BE2C (cell line): ENCODE measurements around the gene OR8J3.
"Not testable (repeated sequence)": the region's sequence is repeated elsewhere in the genome, so short reads cannot be mapped to it uniquely, and the experiment has no call there.

Source experiments
- DNase-seq: peaks from one replicate; pipeline ENCODE4 v3.0.0-alpha.2; 2020
- H3K27me3 ChIP-seq: fragments of 250-450 bp; sonication (Bioruptor Pico); 2 replicates; pipeline ENCODE4 v1.5.1; 2020; ENCODE audit warnings: mild to moderate bottlenecking
- H3K36me3 ChIP-seq: fragments of 250-450 bp; sonication (Bioruptor Pico); 2 replicates; pipeline ENCODE4 v1.5.1; 2020; ENCODE audit warnings: mild to moderate bottlenecking
- H3K4me1 ChIP-seq: fragments of 250-450 bp; sonication (Bioruptor Pico); 2 replicates; pipeline ENCODE4 v1.5.1; 2020
- H3K4me3 ChIP-seq: 2 replicates; pipeline ENCODE4 v1.5.1; 2011; ENCODE audit warnings: low read depth, low read length
- H3K9me3 ChIP-seq: fragments of 250-450 bp; sonication (Bioruptor Pico); 2 replicates; pipeline ENCODE4 v1.5.1; 2020
- CTCF ChIP-seq: IDR thresholded peaks from 2 replicates; pipeline ENCODE4 v1.5.1; 2012; ENCODE audit warnings: mild to moderate bottlenecking, low read depth, low read length

OR8J3 gene

GRCh38 chr11:56160217-56160616 lies 20.2 kb upstream of the OR8J3 start, which contains the start of gene OR8K5:
Gene OR8K5 (minus strand): TSS chr11:56160317. CDS start chr11:56160317, 0 bp downstream.
- DNase-seq = no peak
- Histone ChIP-seq H3K27me3 (no peaks in the 10 kb centered on the region), H3K9me3 (no peaks in the 10 kb centered on the region), H3K4me1 (no peaks in the 10 kb centered on the region), H3K4me3 (no peak within 1 kb of the TSS), H3K36me3 (no peaks in the 10 kb centered on the region)
- no peak for TF ChIP-seq CTCF

- no peak overlapping the region for H3K4me3 ChIP-seq
- DNase-seq = no peak
- no peaks in the 10 kb centered on the region for H3K9me3 ChIP-seq
These were observed 12.3 kb upstream of the OR8J3 start for GRCh38 chr11:56152333-56152732.

GRCh38 chr11:56151376-56151775 lies 11.4 kb upstream of the OR8J3 start:
- no peaks in the 10 kb centered on the region for H3K9me3 ChIP-seq
- no peaks in the 10 kb centered on the region for H3K36me3 ChIP-seq
- no peak for DNase-seq
- TF ChIP-seq CTCF = no peak
- H3K4me3 ChIP-seq = no peak overlapping the region
- no peaks in the 10 kb centered on the region for H3K4me1 ChIP-seq
- H3K27me3 ChIP-seq = no peaks in the 10 kb centered on the region

More at GRCh38 chr11:56152333-56152732, 12.3 kb upstream of the OR8J3 start:
- Histone ChIP-seq H3K36me3 (no peaks in the 10 kb centered on the region), H3K4me1 (no peaks in the 10 kb centered on the region), H3K27me3 (no peaks in the 10 kb centered on the region)
- TF ChIP-seq CTCF = no peak

- H3K36me3 ChIP-seq, H3K4me3 ChIP-seq, H3K4me1 ChIP-seq, DNase-seq, H3K9me3 ChIP-seq, H3K27me3 ChIP-seq: not testable (repeated sequence)
These were observed 3.7 kb upstream of the OR8J3 start for GRCh38 chr11:56143681-56144080.

DNA sequence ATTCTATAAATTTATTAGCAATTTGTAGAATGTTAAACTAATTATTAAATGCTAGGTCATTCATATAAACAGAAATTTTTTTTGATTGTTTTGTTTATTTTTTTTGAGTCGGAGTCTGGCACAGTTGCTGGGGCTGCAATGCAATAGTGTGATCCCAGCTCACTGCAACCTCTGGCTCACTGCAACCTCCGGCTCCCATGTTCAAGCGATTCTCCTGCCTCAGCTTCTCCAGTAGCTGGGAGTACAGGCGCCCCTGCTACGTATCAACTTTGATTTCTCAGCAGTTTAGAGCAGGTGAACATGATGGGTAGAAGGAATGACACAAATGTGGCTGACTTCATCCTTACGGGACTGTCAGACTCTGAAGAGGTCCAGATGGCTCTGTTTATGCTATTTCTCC lies 17.9 kb downstream of the OR8J3 start, which contains the start of gene OR8H3:
OR8H3 (plus strand) TSS at position 301 of the 400 bp plus-strand sequence; CDS start at position 301, 0 bp downstream.
- DNase-seq = no peak
- TF ChIP-seq CTCF = no peak
- Histone ChIP-seq H3K4me3 (no peak within 1 kb of the TSS), H3K4me1 (no peaks in the 10 kb centered on the region), H3K36me3 (no peaks in the 10 kb centered on the region), H3K27me3 (no peaks in the 10 kb centered on the region), H3K9me3 (no peaks in the 10 kb centered on the region)

DNA sequence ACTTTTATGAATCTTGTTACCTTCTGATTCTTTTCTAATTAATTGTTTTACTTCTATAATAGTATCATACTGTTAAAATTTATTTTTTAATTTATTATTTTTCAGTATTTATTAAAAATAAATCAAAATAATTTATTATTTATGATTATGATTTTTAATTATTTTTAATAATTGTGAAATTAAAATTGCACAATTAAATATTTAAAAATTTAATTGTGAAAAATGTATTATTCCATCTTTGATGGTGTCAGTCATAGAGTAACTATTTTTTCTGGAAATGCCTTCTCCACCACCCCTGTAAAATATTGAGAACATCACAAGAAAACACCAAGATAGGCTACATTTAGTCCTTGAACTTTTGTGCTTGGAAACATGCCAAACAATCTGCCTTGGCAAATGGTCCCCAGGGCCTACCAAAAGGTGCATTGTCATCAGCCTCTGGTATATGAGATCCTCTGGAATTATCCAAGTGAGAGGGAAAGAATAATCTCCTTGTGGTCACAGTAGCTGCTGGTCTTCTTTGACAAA lies 36.7 kb downstream of the OR8J3 start, which contains the start of gene OR8H2:
OR8H2 (plus strand) TSS at position 478 of the 528 bp plus-strand sequence. CDS start 1,356 bp downstream, outside the sequence.
- no peak for TF ChIP-seq CTCF
- no peaks in the 10 kb centered on the region for H3K27me3 ChIP-seq
- H3K9me3 ChIP-seq = no peaks in the 10 kb centered on the region
- no peak for DNase-seq
- no peaks in the 10 kb centered on the region for H3K36me3 ChIP-seq
- no peaks in the 10 kb centered on the region for H3K4me1 ChIP-seq
- no peak within 1 kb of the TSS for H3K4me3 ChIP-seq
